GM13976 (cell line): ENCODE results near the gene SLC35A5.

Source experiments
- DNase-seq: peaks from one replicate; pipeline ENCODE4 v3.0.0; 2012; ENCODE audit warnings: low spot score
- CTCF ChIP-seq: IDR thresholded peaks from 2 replicates; pipeline ENCODE4 v1.5.1; 2012; ENCODE audit warnings: borderline replicate concordance, mild to moderate bottlenecking; ENCODE audit not compliant: insufficient read depth; ENCODE audit errors: extremely low read depth, missing control alignments, control extremely low read depth
- in situ Hi-C: fragments of 300-500 bp; cut with MboI; formaldehyde crosslinking; loops from one replicate; pipeline ENCODE4 v1.12.0; 2022; ENCODE audit warnings: low sequenced_read_pairs, mixed read lengths, inconsistent platforms; ENCODE audit not compliant: unreplicated experiment

Gene SLC35A5

GRCh38 chr3:112587336-112587735 lies 25.5 kb downstream of the SLC35A5 start:
- TF ChIP-seq CTCF = no peak
- in situ Hi-C loops = no loop called here
- DNase-seq = no peak

- DNase-seq = no peak
- in situ Hi-C loops = no loop called here
- no peak for TF ChIP-seq CTCF
Observed at GRCh38 chr3:112593258-112593657, 31.4 kb downstream of the SLC35A5 start.

GRCh38 chr3:112594856-112595255 lies 33.0 kb downstream of the SLC35A5 start:
- no peak for TF ChIP-seq CTCF
- in situ Hi-C loops = no loop called here
- DNase-seq = no peak

- in situ Hi-C loops = no loop called here
- TF ChIP-seq CTCF = no peak
- DNase-seq = no peak
Observed at GRCh38 chr3:112597945-112598344, 36.1 kb downstream of the SLC35A5 start.

- DNase-seq = no peak
- in situ Hi-C loops = no loop called here
Observed at GRCh38 chr3:112598731-112599130, 36.9 kb downstream of the SLC35A5 start.

GRCh38 chr3:112602217-112602838 lies 40.5 kb downstream of the SLC35A5 start:
- TF ChIP-seq CTCF = no peak
- in situ Hi-C loops = no loop called here
- DNase-seq = no peak

More at GRCh38 chr3:112598731-112599130, 36.9 kb downstream of the SLC35A5 start:
- TF ChIP-seq CTCF = no peak
